Hindlimb muscle (tissue), 1 donor: ENCODE data around the gene GOT1. TPM values are rescaled to one million over a fixed set of nuclear protein-coding genes. Genes with fewer than 3 reads are reported as not detected.

Source experiments
- DNase-seq: peaks from one replicate; pipeline ENCODE4 v3.0.0-alpha.2; 2013
- polyA plus RNA-seq: library from polyadenylated mRNA; unstranded; fragments of 120-200 nt; gene quantifications from one replicate; pipeline ENCODE4 v1.2.1, GENCODE V29; 2013; ENCODE audit not compliant: insufficient read length

The GOT1 gene
- polyA plus RNA-seq, 1 donor = 37.8 TPM

GRCh38 chr10:99394256-99394655 lies 36.2 kb downstream of the GOT1 start:
- no peak for DNase-seq

GRCh38 chr10:99393683-99394082 lies 36.7 kb downstream of the GOT1 start:
- DNase-seq = no peak

- DNase-seq = no peak
These were observed 37.4 kb downstream of the GOT1 start for GRCh38 chr10:99393036-99393435.

GRCh38 chr10:99391346-99391745 lies 39.1 kb downstream of the GOT1 start:
- DNase-seq = no peak

GRCh38 chr10:99389729-99390480 lies 40.5 kb downstream of the GOT1 start:
- no peak for DNase-seq

- no peak for DNase-seq
These were observed 42.9 kb downstream of the GOT1 start for GRCh38 chr10:99387541-99387940.

GRCh38 chr10:99387071-99387470 lies 43.4 kb downstream of the GOT1 start:
- DNase-seq = no peak

GRCh38 chr10:99382176-99382575 lies 48.2 kb downstream of the GOT1 start:
- no peak for DNase-seq

GRCh38 chr10:99375426-99375825 lies 55.0 kb downstream of the GOT1 start:
- DNase-seq = no peak

GRCh38 chr10:99374972-99375371 lies 55.5 kb downstream of the GOT1 start:
- DNase-seq = no peak

GRCh38 chr10:99374526-99374925 lies 55.9 kb downstream of the GOT1 start:
- no peak for DNase-seq

GRCh38 chr10:99372546-99373271 lies 57.7 kb downstream of the GOT1 start:
- no peak for DNase-seq

GRCh38 chr10:99370993-99371392 lies 59.4 kb downstream of the GOT1 start:
- DNase-seq = no peak

GRCh38 chr10:99369551-99369950 lies 60.9 kb downstream of the GOT1 start:
- DNase-seq = no peak

GRCh38 chr10:99369126-99369525 lies 61.3 kb downstream of the GOT1 start:
- no peak for DNase-seq

- no peak for DNase-seq
These were observed 61.8 kb downstream of the GOT1 start for GRCh38 chr10:99368646-99369045.

- no peak for DNase-seq
These were observed 63.8 kb downstream of the GOT1 start for GRCh38 chr10:99366666-99367065.

GRCh38 chr10:99365736-99366135 lies 64.7 kb downstream of the GOT1 start:
- no peak for DNase-seq

- DNase-seq = no peak
These were observed 65.1 kb downstream of the GOT1 start for GRCh38 chr10:99365311-99365710.

- no peak for DNase-seq
These were observed 66.3 kb downstream of the GOT1 start for GRCh38 chr10:99364125-99364524.

GRCh38 chr10:99360934-99361333 lies 69.5 kb downstream of the GOT1 start:
- DNase-seq = no peak

- DNase-seq = no peak
These were observed 72.3 kb downstream of the GOT1 start for GRCh38 chr10:99358101-99358500.

GRCh38 chr10:99357691-99358090 lies 72.7 kb downstream of the GOT1 start:
- DNase-seq = no peak

GRCh38 chr10:99353182-99353581 lies 77.2 kb downstream of the GOT1 start:
- no peak for DNase-seq
